HG03175 (cell line): ENCODE measurements around the gene ALG12.
A peak's percentile ranks its signal among the peaks of the same experiment; 100 is the strongest.

ENCODE experiments used
- ATAC-seq: cut with Tn5 transposase; IDR thresholded peaks from one replicate; pipeline ENCODE4 v1.9.1; 2021; ENCODE audit warnings: mild to moderate bottlenecking, moderate library complexity; ENCODE audit not compliant: unreplicated experiment

Gene ALG12

GRCh38 chr22:49933236-49934159 is 15.3 kb upstream of the ALG12 start:
- ATAC-seq = no peak

- peak; percentile 39 for ATAC-seq
Observed at GRCh38 chr22:49930596-49931412, 12.6 kb upstream of the ALG12 start.

- no peak for ATAC-seq
Observed at GRCh38 chr22:49929994-49930575, 11.8 kb upstream of the ALG12 start.

- no peak for ATAC-seq
Observed at GRCh38 chr22:49929211-49929979, 11.2 kb upstream of the ALG12 start.

- no peak for ATAC-seq
Observed at GRCh38 chr22:49928555-49929210, 10.4 kb upstream of the ALG12 start.

GRCh38 chr22:49928185-49928495 is 9.9 kb upstream of the ALG12 start:
- no peak for ATAC-seq

- no peak for ATAC-seq
Observed at GRCh38 chr22:49927483-49928184, 9.4 kb upstream of the ALG12 start.

- no peak for ATAC-seq
Observed at GRCh38 chr22:49926916-49927315, 8.7 kb upstream of the ALG12 start.

GRCh38 chr22:49925525-49926128 is 7.4 kb upstream of the ALG12 start:
- ATAC-seq = peak; percentile 54

- no peak for ATAC-seq
Observed at GRCh38 chr22:49924113-49924833, 6.0 kb upstream of the ALG12 start.

- ATAC-seq = no peak
Observed at GRCh38 chr22:49923445-49923844, 5.2 kb upstream of the ALG12 start.

- ATAC-seq = no peak
Observed at GRCh38 chr22:49922926-49923325, 4.7 kb upstream of the ALG12 start.

- no peak for ATAC-seq
Observed at GRCh38 chr22:49922484-49922883, 4.2 kb upstream of the ALG12 start.

GRCh38 chr22:49921508-49922278 is 3.5 kb upstream of the ALG12 start:
- ATAC-seq = no peak

- ATAC-seq = no peak
Observed at GRCh38 chr22:49920859-49921258, 2.6 kb upstream of the ALG12 start.

- no peak for ATAC-seq
Observed at GRCh38 chr22:49918911-49919881, 958 bp upstream of the ALG12 start.

- ATAC-seq = no peak
Observed at GRCh38 chr22:49916831-49917230, 1.4 kb downstream of the ALG12 start.
